GM12878 (cell line): Measurements from ENCODE around the gene MTHFD1L. TPM values are rescaled to one million over a fixed set of nuclear protein-coding genes. Genes with fewer than 3 reads are reported as not detected.

Experiments
- CUX1 ChIP-seq: IDR thresholded peaks from 2 replicates; pipeline ENCODE4 v1.6.1; 2012; ENCODE audit warnings: improper control_type of control experiment, low read depth, low read length; ENCODE audit not compliant: insufficient replicate concordance
- DPF2 ChIP-seq: fragments of 450-650 bp; IDR thresholded peaks from 2 replicates; pipeline ENCODE4 v1.6.1; 2017; ENCODE audit warnings: mild to moderate bottlenecking
- EGR1 ChIP-seq, 2 experiments: IDR thresholded peaks; 1 replicate in 1 of 2; 2 replicates in 1 of 2; pipeline ENCODE4 v1.6.1; 2011 to 2012; ENCODE audit warnings: low read depth in 2 of 2, low read length in 2 of 2, borderline replicate concordance in 1 of 2, mild to moderate bottlenecking in 1 of 2, moderate library complexity in 1 of 2
- FOS ChIP-seq: IDR thresholded peaks from 3 replicates; pipeline ENCODE4 v1.6.1; 2011; ENCODE audit warnings: borderline replicate concordance; ENCODE audit not compliant: insufficient read length; ENCODE audit errors: extremely low read depth
- JUNB ChIP-seq: IDR thresholded peaks from 2 replicates; pipeline ENCODE4 v1.6.1; 2016; ENCODE audit warnings: antibody characterized with exemption, mild to moderate bottlenecking
- NFXL1 ChIP-seq: fragments of 450-650 bp; IDR thresholded peaks from 2 replicates; pipeline ENCODE4 v1.6.1; 2017; ENCODE audit warnings: antibody characterized with exemption, mild to moderate bottlenecking, borderline replicate concordance
- PAX8 ChIP-seq: fragments of 450-650 bp; IDR thresholded peaks from 2 replicates; pipeline ENCODE4 v1.6.1; 2017; ENCODE audit warnings: mild to moderate bottlenecking, moderate library complexity
- RCOR1 ChIP-seq: conservative IDR thresholded peaks from 2 replicates; pipeline ENCODE4 v1.6.1; 2012; ENCODE audit warnings: low read depth, low read length, improper control_type of control experiment
- RFX5 ChIP-seq: IDR thresholded peaks from 2 replicates; pipeline ENCODE4 v1.6.1; 2011; ENCODE audit warnings: low read depth, low read length, improper control_type of control experiment
- RUNX3 ChIP-seq: IDR thresholded peaks from 2 replicates; pipeline ENCODE4 v1.6.1; 2012; ENCODE audit warnings: low read length, inconsistent platforms
- ZNF24 ChIP-seq: fragments of 450-650 bp; IDR thresholded peaks from 2 replicates; pipeline ENCODE4 v1.6.1; 2017; ENCODE audit warnings: antibody characterized with exemption, mild to moderate bottlenecking
- ZNF384 ChIP-seq: IDR thresholded peaks from 2 replicates; pipeline ENCODE4 v1.6.1; 2012; ENCODE audit warnings: low read depth, mild to moderate bottlenecking, low read length, improper control_type of control experiment, borderline replicate concordance
- polyA plus RNA-seq, 11 experiments: library from polyadenylated mRNA; depleted of rRNA in 4 of 11; unstranded in 6 of 11; stranded (reverse) in 5 of 11; fragments of >200 nt; fragmentation: Nextera tagmentation in 4 of 11; fragmentation: Illumina TruSeq in 1 of 11; extraction: Ambion mirVana in 4 of 11; extraction: Trizol in 1 of 11; gene quantifications; 1 replicate in 1 of 11; 2 replicates in 10 of 11; pipeline versions ENCODE4 v1.2.1 to v1.2.3, GENCODE V29; 2011 to 2016; ENCODE audit warnings: inconsistent platforms in 2 of 11, missing spikeins in 2 of 11, low read depth in 1 of 11
- total RNA-seq, 4 experiments: library from RNA; depleted of rRNA in 3 of 4; stranded (reverse); fragments of >200 nt in 3 of 4; fragmentation: Illumina TruSeq in 1 of 4; extraction: Trizol in 1 of 4; gene quantifications; 2 replicates each; pipeline versions ENCODE4 v1.2.1 to v1.2.3, GENCODE V29; 2013 to 2021
- TF ChIP-seq, protein P1 (sequence below): fragments of 450-650 bp; IDR thresholded peaks from 2 replicates; pipeline ENCODE4 v1.6.1; 2017; ENCODE audit warnings: mild to moderate bottlenecking, moderate library complexity

MTHFD1L gene
- total and polyA plus RNA-seq, 10 of the 15 experiments (the other 5 are each of a cell fraction or from before 2014, with no cell fraction given): 11.7 to 75.5 (median 28.8) TPM

GRCh38 chr6:150978624-150979023, 113.1 kb downstream of the MTHFD1L start (continued):
- TF ChIP-seq CUX1: no peak
- TF ChIP-seq RCOR1: no peak
- TF ChIP-seq, protein P1, sequence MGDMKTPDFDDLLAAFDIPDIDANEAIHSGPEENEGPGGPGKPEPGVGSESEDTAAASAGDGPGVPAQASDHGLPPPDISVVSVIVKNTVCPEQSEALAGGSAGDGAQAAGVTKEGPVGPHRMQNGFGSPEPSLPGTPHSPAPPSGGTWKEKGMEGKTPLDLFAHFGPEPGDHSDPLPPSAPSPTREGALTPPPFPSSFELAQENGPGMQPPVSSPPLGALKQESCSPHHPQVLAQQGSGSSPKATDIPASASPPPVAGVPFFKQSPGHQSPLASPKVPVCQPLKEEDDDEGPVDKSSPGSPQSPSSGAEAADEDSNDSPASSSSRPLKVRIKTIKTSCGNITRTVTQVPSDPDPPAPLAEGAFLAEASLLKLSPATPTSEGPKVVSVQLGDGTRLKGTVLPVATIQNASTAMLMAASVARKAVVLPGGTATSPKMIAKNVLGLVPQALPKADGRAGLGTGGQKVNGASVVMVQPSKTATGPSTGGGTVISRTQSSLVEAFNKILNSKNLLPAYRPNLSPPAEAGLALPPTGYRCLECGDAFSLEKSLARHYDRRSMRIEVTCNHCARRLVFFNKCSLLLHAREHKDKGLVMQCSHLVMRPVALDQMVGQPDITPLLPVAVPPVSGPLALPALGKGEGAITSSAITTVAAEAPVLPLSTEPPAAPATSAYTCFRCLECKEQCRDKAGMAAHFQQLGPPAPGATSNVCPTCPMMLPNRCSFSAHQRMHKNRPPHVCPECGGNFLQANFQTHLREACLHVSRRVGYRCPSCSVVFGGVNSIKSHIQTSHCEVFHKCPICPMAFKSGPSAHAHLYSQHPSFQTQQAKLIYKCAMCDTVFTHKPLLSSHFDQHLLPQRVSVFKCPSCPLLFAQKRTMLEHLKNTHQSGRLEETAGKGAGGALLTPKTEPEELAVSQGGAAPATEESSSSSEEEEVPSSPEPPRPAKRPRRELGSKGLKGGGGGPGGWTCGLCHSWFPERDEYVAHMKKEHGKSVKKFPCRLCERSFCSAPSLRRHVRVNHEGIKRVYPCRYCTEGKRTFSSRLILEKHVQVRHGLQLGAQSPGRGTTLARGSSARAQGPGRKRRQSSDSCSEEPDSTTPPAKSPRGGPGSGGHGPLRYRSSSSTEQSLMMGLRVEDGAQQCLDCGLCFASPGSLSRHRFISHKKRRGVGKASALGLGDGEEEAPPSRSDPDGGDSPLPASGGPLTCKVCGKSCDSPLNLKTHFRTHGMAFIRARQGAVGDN: no peak
- no peak for TF ChIP-seq RUNX3
- no peak for TF ChIP-seq RFX5
- no peak for TF ChIP-seq FOS
- TF ChIP-seq ZNF384: no peak
- TF ChIP-seq EGR1 (IDR thresholded peaks at IDR 0.05; ENCODE audit: borderline replicate concordance in 1 of 2, low read depth in 2 of 2, low read length in 2 of 2): no peak
- no peak for TF ChIP-seq JUNB
- no peak for TF ChIP-seq DPF2
- no peak for TF ChIP-seq PAX8
- TF ChIP-seq NFXL1: no peak
- TF ChIP-seq ZNF24: no peak
- TF ChIP-seq, all 136 proteins: peak for 0
